Fibroblast of the aortic adventitia (primary cell): ENCODE data around the gene EDNRA. TPM values are rescaled to one million over a fixed set of nuclear protein-coding genes. Genes with fewer than 3 reads are reported as not detected.
A peak's percentile ranks its signal among the peaks of the same experiment; 100 is the strongest.

Experiments used
- DNase-seq: peaks from one replicate; pipeline ENCODE4 v3.0.0-alpha.2; 2010; ENCODE audit warnings: low read depth
- H3K4me3 ChIP-seq: 2 replicates; pipeline ENCODE4 v1.5.1; 2011; ENCODE audit warnings: low read depth, mild to moderate bottlenecking, control low read depth, low read length, moderate library complexity
- CTCF ChIP-seq: IDR thresholded peaks from 2 replicates; pipeline ENCODE4 v1.5.1; 2011; ENCODE audit warnings: mild to moderate bottlenecking, low read length, control low read depth, inconsistent platforms; ENCODE audit not compliant: insufficient read depth
- total RNA-seq: library from RNA; depleted of rRNA; stranded (reverse); fragments of >200 nt; gene quantifications from 2 replicates; pipeline ENCODE4 v1.2.3, GENCODE V29; 2012; ENCODE audit warnings: low replicate concordance

Gene EDNRA
- total RNA-seq, 1 donor: 37.6 TPM

GRCh38 chr4:147518846-147519767 lies 38.2 kb downstream of the EDNRA start:
- H3K4me3 ChIP-seq: no peak overlapping the region
- peak; percentile 99 for TF ChIP-seq CTCF
- DNase-seq: peak; percentile 86

- no peak for TF ChIP-seq CTCF
- H3K4me3 ChIP-seq: no peak overlapping the region
- no peak for DNase-seq
Observed at GRCh38 chr4:147524601-147525000, 43.7 kb downstream of the EDNRA start.

GRCh38 chr4:147525494-147526271 lies 44.8 kb downstream of the EDNRA start:
- TF ChIP-seq CTCF: no peak
- H3K4me3 ChIP-seq: no peak overlapping the region
- no peak for DNase-seq

GRCh38 chr4:147526272-147526654 lies 45.4 kb downstream of the EDNRA start:
- TF ChIP-seq CTCF: no peak
- no peak overlapping the region for H3K4me3 ChIP-seq
- DNase-seq: no peak

- TF ChIP-seq CTCF: no peak
- no peak overlapping the region for H3K4me3 ChIP-seq
- DNase-seq: no peak
Observed at GRCh38 chr4:147528054-147528453, 47.2 kb downstream of the EDNRA start.

GRCh38 chr4:147530134-147530533 lies 49.2 kb downstream of the EDNRA start:
- no peak overlapping the region for H3K4me3 ChIP-seq
- DNase-seq: no peak
- TF ChIP-seq CTCF: no peak
